GM04504 (cell line): ENCODE data around the gene IQGAP2.

Experiments
- DNase-seq: peaks from one replicate; pipeline ENCODE4 v3.0.0-alpha.2; 2012; ENCODE audit warnings: low read depth

IQGAP2 gene

DNA sequence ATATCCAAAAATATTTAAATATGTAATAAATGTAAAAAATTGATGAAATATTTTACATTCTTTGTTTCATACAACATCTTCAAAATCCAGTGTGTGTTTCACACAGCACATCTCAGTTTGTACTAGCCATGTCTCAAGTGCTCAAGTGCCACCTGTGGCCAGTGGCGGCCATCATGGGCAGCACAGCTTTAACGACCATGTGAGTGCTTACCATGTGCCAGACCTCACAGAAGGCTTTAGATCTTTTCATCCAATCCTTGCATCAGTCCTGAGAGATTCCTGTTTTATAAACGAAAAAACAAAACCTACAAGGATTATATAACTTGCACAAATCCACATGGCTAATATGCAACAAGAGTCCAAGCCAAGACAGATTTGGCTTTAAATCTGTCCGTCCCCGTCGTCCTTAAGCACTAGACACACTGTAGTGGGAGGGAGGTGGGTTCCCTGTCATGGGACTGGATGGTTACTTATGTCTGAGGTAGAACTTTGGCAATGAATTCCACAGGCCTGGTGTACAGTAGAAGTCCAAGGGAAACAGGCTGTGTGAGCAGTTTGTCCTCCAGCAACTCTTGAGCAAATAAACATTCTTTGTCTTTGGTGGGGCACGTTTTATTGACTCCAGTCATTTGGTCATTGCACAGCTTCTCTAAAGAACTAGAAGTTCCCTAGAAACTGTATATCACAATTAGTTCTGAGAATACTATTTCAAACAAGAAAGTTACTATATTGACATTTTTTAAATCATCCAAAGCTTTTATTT, 287.8 kb downstream of the IQGAP2 start:
- DNase-seq, result no peak

DNA sequence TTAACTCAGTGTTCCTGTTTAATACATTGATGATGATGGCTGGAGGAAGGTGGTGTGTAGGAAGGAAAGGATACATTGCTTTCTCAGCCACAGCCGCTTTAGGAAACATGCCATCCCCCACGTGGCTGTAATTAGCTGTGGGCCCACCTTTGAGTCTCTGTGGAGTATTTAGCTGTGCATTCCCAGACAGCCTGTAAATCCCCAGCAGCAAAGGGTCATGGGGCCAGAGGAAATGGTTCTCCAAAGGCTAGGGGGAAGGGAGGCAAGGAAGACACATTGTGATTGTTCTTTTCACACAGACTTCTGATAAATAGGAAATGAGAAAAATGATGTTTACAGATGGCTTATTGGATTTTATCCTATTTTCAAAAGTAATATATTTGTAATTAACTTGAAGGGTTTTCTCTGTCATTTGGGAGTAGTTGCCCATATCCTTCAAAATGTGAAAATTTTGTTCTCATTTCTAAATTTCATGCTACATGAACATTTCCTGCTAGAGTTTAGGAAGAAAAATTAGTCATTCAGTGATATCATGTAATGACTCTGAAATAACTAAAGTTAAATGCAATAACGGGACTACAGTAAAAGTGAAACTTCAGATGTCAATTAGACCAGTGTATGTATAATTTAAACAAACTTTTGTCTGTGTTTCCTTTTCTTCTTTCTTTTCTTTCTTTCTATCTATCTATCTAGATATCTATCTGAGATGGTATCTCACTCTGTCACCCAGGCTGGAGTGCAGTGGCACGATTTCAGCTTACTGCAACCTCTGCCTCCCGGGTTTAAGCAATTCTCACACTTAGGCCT, 288.6 kb downstream of the IQGAP2 start:
- DNase-seq, result no peak

- DNase-seq, result no peak
Observed at GRCh38 chr5:76692274-76692540, 289.1 kb downstream of the IQGAP2 start.

- DNase-seq, result no peak
Observed at GRCh38 chr5:76692651-76693050, 289.6 kb downstream of the IQGAP2 start.

DNA sequence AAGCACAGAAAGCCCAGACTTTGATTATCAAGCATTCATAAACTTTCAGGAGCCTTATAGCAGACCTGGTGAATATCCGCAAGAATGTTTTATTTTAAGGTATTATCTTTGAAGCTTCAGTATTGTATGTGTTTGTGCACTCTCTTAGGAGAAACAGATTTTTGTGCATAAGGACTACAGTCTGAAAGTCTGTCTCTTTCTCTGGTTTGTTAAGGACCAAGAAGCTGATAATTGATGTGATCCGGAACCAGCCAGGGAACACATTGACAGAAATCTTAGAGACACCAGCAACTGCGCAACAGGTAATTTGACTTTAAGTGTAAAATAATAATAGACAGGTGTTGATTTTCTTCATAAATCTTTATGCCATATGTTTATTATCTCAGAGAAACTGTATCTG, 290.1 kb downstream of the IQGAP2 start:
- no peak for DNase-seq

DNA sequence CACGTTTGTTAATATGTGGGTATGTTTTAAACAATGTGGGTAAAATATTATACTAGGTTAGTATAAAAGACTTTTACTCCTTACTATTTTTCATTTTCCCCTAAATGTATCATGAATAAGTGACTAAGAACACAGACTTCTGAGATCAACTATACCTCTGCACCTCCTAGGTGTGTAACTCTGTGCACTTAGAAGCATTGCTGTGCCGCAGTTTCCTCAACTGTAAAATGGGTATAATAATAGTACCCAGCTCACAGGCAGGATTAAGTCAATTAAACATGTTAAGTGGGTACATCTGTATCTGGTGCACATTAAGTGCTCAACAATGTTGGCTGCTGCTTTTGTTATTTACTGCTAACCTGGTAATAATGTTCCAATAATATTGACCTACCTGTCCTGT, 291.2 kb downstream of the IQGAP2 start:
- no peak for DNase-seq

DNA sequence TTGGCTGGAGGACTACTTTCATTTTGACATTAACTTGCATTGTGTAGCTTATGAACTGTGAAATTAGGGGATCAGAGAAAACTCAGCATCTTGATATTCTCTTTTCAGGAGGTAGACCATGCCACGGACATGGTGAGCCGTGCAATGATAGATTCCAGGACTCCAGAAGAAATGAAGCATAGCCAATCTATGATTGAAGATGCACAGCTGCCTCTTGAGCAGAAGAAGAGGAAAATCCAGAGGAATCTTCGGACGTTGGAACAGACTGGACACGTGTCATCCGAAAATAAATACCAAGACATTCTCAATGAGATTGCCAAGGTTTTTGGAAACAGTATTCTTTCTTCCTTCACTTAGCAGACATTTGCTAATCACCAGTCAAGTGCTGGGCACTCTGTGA, 292.3 kb downstream of the IQGAP2 start:
- no peak for DNase-seq

DNA sequence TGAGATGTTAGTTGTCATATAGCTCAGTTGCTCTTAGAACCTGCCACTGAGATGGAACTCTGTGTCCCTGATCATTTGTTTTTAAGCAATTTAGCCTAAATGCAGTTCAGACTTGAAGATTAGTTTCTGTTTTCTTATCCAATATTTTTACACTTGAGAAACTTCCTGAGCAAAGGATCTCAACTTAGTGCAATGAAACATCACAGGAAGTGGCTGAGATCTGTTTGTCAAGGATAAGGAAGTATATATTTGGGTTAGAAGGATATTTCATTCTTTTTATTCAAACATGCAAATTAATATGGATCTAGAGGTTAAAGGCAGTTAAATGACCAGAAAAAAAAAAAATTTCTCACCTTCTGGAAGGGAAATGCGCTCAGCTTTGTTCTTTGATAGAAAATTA, 293.2 kb downstream of the IQGAP2 start:
- DNase-seq, result no peak

DNA sequence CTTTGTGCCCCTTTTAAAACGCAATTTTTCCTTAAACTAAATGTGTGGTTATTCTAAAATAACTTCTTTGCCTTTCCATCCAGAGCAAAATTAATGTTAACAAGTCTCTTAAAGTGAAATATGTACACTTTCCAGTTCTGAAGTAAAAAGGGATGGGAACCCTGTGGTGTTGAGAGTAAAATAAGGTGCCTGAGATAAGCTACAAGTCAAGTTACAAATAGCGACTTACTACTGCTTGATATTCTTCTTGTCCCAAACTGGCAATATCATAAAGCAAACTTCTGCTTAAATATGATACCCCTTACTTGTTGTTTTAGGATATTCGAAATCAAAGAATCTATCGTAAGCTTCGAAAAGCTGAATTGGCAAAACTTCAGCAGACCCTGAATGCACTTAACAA, 294.6 kb downstream of the IQGAP2 start:
- DNase-seq, result no peak

DNA sequence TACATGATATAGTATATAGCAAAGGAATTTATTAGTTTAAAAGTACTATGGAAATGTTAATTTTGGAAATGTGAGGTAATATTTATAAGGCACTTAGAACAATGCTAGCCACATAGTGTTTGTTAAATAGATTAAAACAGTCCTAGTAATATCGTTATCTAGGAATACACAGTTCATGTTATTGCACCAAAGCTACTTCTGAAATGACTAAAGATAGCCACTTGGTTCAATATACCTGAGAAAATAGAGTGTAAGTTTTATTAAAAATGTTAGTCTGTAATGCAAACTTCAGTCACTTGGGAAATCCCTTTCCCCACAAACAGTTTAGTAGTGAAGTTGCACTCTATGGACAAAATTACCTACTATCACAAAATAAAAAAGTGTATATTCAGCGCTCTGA, 297.5 kb downstream of the IQGAP2 start:
- DNase-seq, result no peak

DNA sequence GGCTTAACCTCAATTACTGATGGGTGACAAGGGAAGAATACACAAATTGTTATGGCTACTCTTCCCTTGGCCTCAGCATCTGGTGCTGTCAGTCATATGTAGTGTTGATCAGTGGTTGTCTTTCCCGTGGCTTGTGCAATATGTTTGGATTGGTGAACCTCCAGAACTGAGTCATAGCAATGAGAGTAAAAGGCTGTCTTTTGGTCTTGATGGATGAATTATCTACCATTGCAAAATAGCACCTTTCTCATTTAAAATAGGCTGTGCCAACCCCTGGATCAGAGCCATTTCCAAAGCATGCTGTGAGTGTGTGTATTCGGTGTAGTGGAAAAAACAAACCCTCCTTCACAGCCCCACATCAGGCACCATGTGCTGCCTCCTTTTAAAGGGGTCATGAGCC, 298.2 kb downstream of the IQGAP2 start:
- DNase-seq, result no peak

DNA sequence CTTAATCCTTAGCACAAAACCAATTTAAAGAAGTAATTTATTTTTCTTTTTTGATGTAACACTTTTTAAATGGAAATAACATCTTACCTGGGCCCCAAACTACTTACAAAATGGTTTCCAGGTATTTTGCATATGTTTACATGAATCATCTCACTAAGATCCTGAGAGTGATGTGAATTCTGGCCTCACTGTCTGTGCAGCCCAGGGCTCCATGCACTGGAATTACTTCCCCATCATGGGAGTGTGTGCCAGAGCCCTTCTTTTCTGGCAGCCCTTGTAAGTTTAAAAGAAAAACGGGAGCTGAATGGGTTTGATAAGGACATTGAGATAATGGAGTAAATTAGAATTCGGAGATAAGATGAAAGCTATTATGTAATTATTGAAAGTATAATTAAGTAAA, 300.6 kb downstream of the IQGAP2 start:
- DNase-seq, result no peak

GRCh38 chr5:76704131-76704663, 301.1 kb downstream of the IQGAP2 start:
- DNase-seq, result no peak

GRCh38 chr5:76705574-76705973, 302.5 kb downstream of the IQGAP2 start:
- DNase-seq, result no peak

- DNase-seq, result no peak
Observed at GRCh38 chr5:76709762-76710161, 306.7 kb downstream of the IQGAP2 start.

- DNase-seq, result no peak
Observed at GRCh38 chr5:76710991-76711390, 307.9 kb downstream of the IQGAP2 start.

DNA sequence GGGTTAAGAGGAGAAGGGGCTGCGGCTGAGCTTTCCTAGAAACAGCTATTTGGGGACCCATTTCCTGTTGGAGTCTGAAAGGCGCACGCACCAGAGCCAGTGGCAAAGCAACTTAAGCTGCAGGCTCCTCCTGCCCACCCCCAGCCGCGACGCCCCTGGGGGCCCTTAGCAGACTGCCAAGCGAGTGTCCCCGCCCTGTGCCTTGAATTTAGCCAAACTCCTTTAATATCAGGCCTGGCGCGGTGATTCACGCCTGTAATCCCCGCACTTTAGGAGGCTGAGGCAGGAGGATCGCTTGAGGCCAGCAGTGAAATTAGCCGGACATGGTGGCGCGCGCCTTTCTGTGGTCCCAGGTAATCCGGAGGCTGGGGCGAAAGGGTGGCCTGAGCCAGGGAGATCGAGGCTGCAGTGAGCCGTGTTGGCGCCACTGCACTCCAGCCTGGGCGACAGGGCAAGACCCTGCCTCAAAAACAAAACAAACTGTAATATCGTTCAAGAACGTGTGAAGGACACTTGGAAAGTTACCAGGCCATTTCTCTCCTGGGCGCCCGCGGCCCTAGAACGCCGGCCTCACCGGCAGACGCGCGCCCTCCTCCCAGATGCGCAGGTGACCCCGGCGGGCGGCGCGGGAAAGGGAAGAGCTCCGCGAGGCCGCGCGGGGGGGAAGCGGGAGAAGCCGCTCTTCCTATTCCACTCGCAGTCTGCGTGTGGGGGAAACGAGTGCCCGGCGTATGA, 311.8 kb downstream of the IQGAP2 start:
- no peak for DNase-seq

DNA sequence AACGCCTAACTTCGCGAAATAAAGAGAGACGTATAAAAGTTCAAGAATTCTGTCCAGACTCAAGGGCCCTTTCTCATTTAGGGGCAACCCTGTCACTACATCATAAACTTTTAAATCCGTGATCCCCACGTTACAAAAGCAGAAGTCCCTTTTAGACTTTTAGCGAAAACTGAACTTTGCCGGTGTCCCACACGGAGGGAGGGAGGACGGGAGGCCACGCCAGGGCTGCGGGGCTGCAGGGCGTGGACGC, 312.3 kb downstream of the IQGAP2 start:
- no peak for DNase-seq

- no peak for DNase-seq
Observed at GRCh38 chr5:76715736-76716455, 312.8 kb downstream of the IQGAP2 start, which contains the start of gene F2R. TSS of gene F2R (plus strand) at chr5:76716126. CDS start at chr5:76716308, 182 bp downstream.

GRCh38 chr5:76716456-76717157, 313.5 kb downstream of the IQGAP2 start:
- DNase-seq, result no peak

DNA sequence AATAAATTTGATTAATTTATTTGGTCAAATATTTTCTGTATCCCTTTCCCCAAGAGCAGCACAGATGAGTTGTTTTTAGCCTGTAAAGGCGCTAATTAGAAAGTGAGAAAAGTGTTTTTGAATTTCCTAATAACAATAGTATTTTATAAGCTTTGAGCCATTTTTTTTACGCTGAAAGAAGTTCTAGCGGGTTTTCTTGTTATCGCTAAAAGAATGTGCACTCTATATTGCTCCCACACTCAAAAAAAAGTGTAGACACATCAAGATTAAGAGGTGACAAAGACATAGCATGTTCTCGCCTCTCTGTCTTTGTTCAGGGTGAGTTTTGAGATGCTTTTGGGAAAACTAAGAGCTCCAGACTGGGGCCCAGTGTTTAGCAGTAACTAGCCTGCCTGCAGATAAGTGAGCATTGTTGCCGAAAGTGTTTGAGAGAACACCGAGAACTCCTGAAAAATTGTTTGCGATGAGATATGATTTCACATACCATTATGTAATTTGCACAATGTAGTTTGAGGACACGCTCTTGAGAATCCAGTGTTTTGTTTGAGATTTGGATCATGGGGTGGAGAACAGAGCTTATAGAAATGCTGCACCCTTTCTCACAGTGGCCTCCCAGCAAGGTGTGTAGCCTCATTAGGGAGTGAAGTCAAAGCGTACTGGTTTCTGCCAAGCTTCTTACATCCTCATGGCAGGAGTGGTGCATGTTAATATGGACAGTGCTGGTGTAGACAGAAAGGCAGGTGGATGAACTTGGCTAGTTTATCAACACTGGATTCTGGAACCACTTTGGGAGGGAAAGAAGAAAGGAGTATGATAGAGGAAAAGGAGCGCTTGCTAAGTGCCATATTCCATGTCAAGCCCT, 314.4 kb downstream of the IQGAP2 start:
- no peak for DNase-seq
